GM12878 (cell line): Measurements from ENCODE around the gene FKRP.

Source experiments
- EP300 ChIP-seq, 2 experiments: fragments of 150-350 bp in 1 of 2; IDR thresholded peaks; 2 replicates each; pipeline ENCODE4 v1.6.1; 2011 to 2012; ENCODE audit warnings: low read depth in 2 of 2, low read length in 2 of 2, borderline replicate concordance in 1 of 2, improper control_type of control experiment in 1 of 2, inconsistent platforms in 1 of 2; ENCODE audit not compliant: control insufficient read depth in 1 of 2
- RBBP5 ChIP-seq: fragments of 200-600 bp; sonication (generic); conservative IDR thresholded peaks from 2 replicates; pipeline ENCODE4 v1.6.1; 2016
- RELA ChIP-seq: fragments of 450-650 bp; IDR thresholded peaks from 2 replicates; pipeline ENCODE4 v1.8.0; 2014; ENCODE audit warnings: borderline replicate concordance; ENCODE audit not compliant: partially characterized antibody
- YY1 ChIP-seq: IDR thresholded peaks from 2 replicates; pipeline ENCODE4 v1.6.1; 2011; ENCODE audit warnings: low read depth, mild to moderate bottlenecking, low read length
- TF ChIP-seq, protein P1 (sequence below), 3 experiments: IDR thresholded peaks in 2 of 3; conservative IDR thresholded peaks in 1 of 3; 2 replicates each; pipeline ENCODE4 v1.5.1; 2011; ENCODE audit warnings: low read depth in 3 of 3, low read length in 3 of 3, mild to moderate bottlenecking in 3 of 3, control low read depth in 2 of 3, moderate library complexity in 2 of 3, inconsistent platforms in 1 of 3, mixed read lengths in 1 of 3; ENCODE audit not compliant: control insufficient read depth in 2 of 3, insufficient read depth in 1 of 3; ENCODE audit errors: extremely low read depth in 1 of 3

- TF ChIP-seq RBBP5 (no peak), RELA (no peak), EP300 (IDR thresholded peaks at IDR 0.05; ENCODE audit: borderline replicate concordance in 1 of 2, control insufficient read depth in 1 of 2, low read depth in 2 of 2, low read length in 2 of 2) (no peak), YY1 (no peak)
- TF ChIP-seq, protein P1, sequence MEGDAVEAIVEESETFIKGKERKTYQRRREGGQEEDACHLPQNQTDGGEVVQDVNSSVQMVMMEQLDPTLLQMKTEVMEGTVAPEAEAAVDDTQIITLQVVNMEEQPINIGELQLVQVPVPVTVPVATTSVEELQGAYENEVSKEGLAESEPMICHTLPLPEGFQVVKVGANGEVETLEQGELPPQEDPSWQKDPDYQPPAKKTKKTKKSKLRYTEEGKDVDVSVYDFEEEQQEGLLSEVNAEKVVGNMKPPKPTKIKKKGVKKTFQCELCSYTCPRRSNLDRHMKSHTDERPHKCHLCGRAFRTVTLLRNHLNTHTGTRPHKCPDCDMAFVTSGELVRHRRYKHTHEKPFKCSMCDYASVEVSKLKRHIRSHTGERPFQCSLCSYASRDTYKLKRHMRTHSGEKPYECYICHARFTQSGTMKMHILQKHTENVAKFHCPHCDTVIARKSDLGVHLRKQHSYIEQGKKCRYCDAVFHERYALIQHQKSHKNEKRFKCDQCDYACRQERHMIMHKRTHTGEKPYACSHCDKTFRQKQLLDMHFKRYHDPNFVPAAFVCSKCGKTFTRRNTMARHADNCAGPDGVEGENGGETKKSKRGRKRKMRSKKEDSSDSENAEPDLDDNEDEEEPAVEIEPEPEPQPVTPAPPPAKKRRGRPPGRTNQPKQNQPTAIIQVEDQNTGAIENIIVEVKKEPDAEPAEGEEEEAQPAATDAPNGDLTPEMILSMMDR (IDR thresholded peaks at IDR 0.05 in 2 of 3, conservative IDR thresholded peaks at IDR 0.05 in 1 of 3; ENCODE audit: control insufficient read depth in 2 of 3, extremely low read depth in 1 of 3, insufficient read depth in 1 of 3, low read depth in 3 of 3, low read length in 3 of 3) = no peak
Measured at GRCh38 chr19:46713781-46714443, 31.9 kb upstream of the FKRP start.
